ENCODE measurements around the gene HMGN4. TPM values are rescaled to one million over a fixed set of nuclear protein-coding genes. Genes with fewer than 3 reads are reported as not detected.
"Not testable (repeated sequence)": the region's sequence is repeated elsewhere in the genome, so short reads cannot be mapped to it uniquely, and the experiment has no call there.

The HMGN4 gene
- total RNA-seq, 1 donor from 2014 or later = 43.0 TPM

DNA sequence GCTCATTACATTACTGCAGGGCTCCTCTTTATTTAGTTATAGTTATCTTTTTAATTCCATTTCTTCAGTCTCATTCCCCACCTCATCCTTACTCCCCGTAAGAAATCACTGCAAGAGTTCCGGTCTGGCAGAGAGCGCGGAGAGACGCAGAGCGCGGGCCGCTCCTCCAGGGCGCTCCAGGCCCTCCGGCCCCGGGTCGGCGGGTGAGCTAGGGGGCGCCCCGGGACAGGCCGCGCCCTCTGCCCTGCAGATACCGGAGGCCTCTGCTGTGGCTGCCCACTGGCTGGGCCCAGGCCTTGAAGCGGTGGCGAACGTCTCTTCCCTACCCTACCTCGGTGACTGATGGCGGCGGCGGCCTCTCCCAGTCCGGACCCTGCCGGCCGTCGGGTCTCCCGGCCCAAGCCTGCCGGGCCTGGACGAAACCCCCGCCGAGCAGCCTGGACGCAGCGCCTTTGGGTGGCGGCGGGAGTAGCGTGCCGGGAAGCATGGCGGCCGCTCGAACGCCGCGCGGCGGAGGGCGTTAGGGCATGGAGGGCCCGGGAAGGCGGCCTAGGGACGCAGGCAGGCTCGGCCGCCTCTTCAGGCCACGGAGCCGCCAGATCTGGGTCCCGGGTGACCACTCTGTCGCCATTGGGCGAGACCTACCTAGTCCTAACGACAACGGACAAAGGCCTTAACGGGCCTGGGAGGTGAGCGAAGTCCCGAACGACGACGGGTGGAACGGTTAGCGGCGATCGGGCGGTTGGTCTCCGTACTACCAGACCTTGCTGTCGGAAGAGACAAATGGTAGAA is 16.4 kb upstream of the HMGN4 start:
- no peak for DNase-seq (ENCODE audit: extremely low read depth, low read depth, low spot score)

GRCh38 chr6:26522486-26523228 is 15.5 kb upstream of the HMGN4 start:
- not testable (repeated sequence) for DNase-seq (ENCODE audit: extremely low read depth, low read depth, low spot score)

DNA sequence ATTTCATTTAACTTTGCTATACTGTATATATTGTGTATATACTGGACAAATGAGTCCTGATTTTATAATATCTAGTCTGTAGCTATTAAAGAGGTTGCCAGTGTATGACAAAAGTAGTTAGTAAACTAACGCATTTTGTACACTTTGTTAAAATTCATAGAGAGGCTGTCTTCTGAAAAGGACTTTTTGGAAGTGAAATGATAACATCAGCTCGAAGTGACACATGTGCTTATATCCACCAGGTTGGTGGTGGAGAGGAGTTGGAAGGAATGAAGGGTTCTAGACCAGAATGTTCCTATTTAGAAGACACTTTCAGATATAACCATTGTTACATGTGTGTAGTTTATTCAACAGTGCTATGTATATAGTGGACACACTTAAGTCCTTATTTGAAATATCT is 13.9 kb upstream of the HMGN4 start:
- not testable (repeated sequence) for DNase-seq (ENCODE audit: extremely low read depth, low read depth, low spot score)

GRCh38 chr6:26524722-26525370 is 13.3 kb upstream of the HMGN4 start:
- no peak for DNase-seq (ENCODE audit: extremely low read depth, low read depth, low spot score)

DNA sequence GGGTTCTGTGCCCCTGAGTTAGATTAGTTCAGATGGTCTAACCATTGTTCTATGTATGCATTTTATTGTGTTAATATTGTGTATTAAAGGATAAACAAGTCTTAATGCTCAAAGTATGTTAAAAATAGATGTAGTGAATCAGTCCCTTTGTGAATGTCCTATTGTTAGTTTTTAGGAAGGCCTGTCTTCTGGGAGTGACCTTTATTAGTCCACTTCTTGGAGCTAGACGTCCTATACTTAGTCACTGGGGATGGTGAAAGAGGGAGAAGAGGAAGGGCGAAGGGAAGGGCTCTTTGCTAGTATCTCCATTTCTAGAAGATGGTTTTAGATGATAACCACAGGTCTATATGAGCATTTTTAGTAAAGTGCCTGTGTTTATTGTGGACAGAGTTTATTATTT is 12.3 kb upstream of the HMGN4 start:
- no peak for DNase-seq (ENCODE audit: extremely low read depth, low read depth, low spot score)

- no peak for DNase-seq (ENCODE audit: extremely low read depth, low read depth, low spot score)
Observed at GRCh38 chr6:26526928-26527327, 11.2 kb upstream of the HMGN4 start.

GRCh38 chr6:26530203-26530602 is 8.0 kb upstream of the HMGN4 start:
- no peak for DNase-seq (ENCODE audit: extremely low read depth, low read depth, low spot score)

GRCh38 chr6:26531897-26532296 is 6.3 kb upstream of the HMGN4 start:
- DNase-seq (ENCODE audit: extremely low read depth, low read depth, low spot score) = no peak

GRCh38 chr6:26532699-26533531 is 5.3 kb upstream of the HMGN4 start:
- peak; percentile 91 for DNase-seq (ENCODE audit: extremely low read depth, low read depth, low spot score)

GRCh38 chr6:26533532-26533931 is 4.6 kb upstream of the HMGN4 start:
- no peak for DNase-seq (ENCODE audit: extremely low read depth, low read depth, low spot score)

DNA sequence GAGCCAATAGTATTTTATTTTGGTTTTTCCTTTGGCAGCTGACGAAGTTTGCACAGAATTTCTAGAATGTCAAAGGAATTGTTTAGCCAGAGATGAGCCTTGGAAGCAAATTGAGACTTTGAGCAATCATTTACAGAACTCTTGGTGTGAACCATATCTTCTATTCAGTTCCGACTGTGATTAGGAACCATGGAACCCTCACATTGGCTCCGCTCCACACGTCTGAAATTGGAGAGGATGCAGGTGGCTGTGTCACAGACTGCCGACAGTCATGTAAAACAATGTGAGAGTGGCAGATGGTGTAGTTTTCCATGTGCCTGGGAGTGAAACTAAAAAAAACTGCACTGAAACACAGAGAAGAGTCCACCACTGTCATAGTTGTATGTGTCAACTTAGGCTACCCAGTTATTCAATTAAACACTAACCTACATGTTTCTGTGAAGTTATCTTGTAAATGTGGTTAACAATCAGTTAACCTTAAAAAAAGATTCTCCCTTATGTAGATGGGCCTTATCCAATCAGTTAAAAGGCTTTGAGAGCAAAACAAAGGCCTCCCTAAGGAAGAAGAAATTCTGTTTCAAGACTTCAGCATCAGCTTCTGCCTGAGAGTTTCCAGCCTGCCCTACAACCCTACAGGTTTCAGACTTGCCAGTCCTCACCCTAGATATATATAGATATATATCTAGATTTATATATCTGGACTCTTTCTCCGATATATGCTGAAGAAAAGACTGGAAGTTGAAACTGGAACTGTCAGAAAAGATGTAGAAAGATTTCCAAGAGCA is 3.3 kb upstream of the HMGN4 start:
- DNase-seq (ENCODE audit: extremely low read depth, low read depth, low spot score) = no peak

DNA sequence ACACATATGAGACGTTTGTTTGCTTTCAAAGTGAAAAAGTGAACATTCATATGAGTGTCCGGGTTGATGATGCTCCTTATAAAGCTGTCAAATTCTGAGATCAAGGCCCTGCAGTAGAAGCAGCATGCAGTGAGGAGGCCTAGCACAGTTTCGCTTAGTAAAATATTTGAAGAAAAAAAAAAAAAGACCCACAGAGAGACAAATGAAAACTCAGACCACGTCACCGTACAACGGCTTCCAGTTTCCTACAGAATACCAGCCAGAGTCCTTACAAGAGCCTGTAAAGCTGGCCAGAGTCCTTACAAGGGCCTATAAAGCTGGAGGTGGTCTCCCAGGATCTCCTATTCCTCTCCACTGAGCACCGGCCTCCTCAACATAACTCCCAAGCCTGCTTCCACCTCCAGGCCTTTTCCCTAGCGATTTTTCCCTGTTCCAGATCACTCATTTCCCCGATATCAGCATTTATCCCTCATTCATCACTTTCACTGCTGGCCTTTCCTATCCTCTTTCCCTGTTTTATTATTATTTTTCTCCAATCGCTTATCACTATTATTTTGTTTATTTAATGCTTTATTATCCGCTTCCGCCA is 1.5 kb upstream of the HMGN4 start:
- no peak for DNase-seq (ENCODE audit: extremely low read depth, low read depth, low spot score)

GRCh38 chr6:26537160-26537845 is 863 bp upstream of the HMGN4 start:
- DNase-seq (ENCODE audit: extremely low read depth, low read depth, low spot score) = peak; percentile 79

DNA sequence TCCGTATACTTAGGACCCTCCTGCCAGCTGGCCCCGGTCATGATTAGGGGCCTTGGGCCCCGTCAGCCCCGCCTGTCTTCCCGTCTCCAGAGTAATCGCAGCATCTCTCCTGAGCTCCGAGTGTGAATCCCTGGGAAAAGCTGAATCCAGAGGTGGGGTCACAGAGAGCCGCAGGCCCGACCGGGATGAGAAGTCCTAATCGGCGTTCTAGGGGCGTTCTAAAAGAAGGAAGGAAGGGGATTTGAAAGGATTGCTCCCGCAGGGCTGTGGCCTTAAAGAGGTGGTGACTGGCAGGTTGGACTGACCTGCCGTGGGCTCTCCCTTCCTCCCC is 371 bp downstream of the HMGN4 start:
- no peak for DNase-seq (ENCODE audit: extremely low read depth, low read depth, low spot score)

DNA sequence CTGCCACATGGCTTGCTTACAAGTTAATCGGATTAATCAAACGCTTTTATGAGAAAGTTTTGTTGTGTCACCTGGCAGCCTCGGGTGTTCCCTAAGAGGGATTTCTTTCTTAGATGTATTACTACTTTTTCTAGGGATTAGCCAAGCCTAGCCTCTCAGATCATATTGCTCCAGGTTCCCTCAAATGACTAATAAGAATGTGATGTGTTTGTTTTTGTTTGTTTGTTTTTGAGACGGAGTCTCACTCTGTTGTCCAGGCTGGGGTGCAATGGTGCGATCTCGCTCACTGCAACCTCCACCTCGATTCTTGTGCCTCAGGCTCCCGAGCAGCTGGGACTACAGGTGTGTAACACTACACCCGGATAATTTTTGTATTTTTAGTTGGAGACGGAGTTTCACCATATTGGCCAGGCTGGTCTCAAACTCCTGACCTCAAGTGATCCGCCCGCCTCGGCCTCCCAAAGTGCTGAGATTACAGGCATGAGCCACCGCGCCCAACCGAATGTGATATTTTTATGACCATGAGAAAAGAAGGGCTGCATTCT is 977 bp downstream of the HMGN4 start:
- no peak for DNase-seq (ENCODE audit: extremely low read depth, low read depth, low spot score)

- no peak for DNase-seq (ENCODE audit: extremely low read depth, low read depth, low spot score)
Observed at GRCh38 chr6:26541579-26541978, 3.4 kb downstream of the HMGN4 start.

DNA sequence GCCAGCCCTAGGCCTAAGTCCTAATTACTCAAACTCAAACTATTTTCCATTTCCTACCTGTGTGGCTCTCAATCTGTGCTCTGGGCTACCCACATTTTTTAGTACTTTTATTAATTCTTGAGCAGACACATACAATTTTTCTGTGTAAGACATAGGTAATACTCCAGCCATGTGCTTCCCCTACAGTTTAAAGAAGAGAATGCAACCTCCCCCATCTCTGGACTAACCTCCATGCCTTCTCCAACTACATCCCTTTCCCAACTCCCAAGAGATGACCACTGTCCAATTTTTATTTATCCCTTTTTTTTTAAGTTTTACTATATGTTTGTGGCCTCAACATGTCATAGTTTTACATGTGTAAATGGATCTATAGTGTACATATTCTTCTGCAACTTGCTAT is 5.8 kb downstream of the HMGN4 start:
- DNase-seq (ENCODE audit: extremely low read depth, low read depth, low spot score) = no peak

DNA sequence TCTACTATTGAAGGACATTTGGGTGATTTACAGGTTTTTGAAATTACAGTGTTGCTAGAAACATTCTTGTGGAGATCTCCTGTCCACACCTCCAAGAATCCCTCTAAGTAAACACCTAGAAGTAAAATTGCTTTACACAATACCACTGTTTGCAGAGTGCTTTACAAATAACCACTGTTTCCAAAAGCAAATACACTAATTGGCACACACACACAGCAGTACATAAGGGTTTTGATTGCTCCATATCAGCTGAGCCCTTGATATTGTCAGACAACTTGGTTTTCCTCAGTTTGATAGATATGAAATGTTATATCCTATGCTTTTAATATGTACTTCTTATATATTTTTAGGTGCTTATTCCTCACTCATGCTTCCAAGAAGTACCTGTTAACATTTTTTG is 6.3 kb downstream of the HMGN4 start:
- DNase-seq (ENCODE audit: extremely low read depth, low read depth, low spot score) = no peak

DNA sequence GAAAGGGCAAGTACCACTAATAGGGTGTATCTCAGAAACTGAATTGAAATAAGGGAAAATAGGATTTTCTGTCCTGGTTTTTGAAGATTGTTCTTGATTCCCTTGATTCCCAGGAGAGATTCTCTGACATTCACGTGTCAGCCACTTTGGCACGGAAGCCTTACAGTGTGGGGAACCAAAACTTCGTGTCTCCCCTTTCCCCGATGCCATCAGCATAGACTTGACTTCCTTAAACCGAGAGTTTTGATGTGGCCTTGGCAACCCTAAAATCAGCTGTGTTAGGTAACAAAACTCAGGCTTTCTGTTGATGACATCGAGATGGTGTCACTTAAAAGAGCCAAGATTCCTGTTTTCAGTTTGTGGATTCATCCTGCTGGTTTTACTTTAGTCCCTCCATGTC is 7.5 kb downstream of the HMGN4 start:
- DNase-seq (ENCODE audit: extremely low read depth, low read depth, low spot score) = no peak
